ENCODE data around the gene CYP2C19.
"Not testable (repeated sequence)": the region's sequence is repeated elsewhere in the genome, so short reads cannot be mapped to it uniquely, and the experiment has no call there.

CYP2C19 gene

GRCh38 chr10:94762393-94762792, at the start of gene CYP2C19:
CYP2C19 (plus strand) TSS chr10:94762681; CDS start chr10:94762706, 25 bp downstream.
- DNase-seq: no peak

GRCh38 chr10:94725871-94726270, 36.6 kb upstream of the CYP2C19 start:
- no peak for DNase-seq

GRCh38 chr10:94735197-94735596, 27.3 kb upstream of the CYP2C19 start:
- no peak for DNase-seq

- no peak for DNase-seq
Measured at GRCh38 chr10:94738588-94738987, 23.9 kb upstream of the CYP2C19 start.

GRCh38 chr10:94747137-94747536, 15.3 kb upstream of the CYP2C19 start:
- no peak for DNase-seq

GRCh38 chr10:94747838-94748237, 14.6 kb upstream of the CYP2C19 start:
- no peak for DNase-seq

GRCh38 chr10:94757916-94758315, 4.6 kb upstream of the CYP2C19 start:
- DNase-seq: no peak

GRCh38 chr10:94760586-94761178, 1.8 kb upstream of the CYP2C19 start:
- no peak for DNase-seq

- DNase-seq: not testable (repeated sequence)
Measured at GRCh38 chr10:94775425-94775824, 12.9 kb downstream of the CYP2C19 start.

- DNase-seq: no peak
Measured at GRCh38 chr10:94777886-94778458, 15.5 kb downstream of the CYP2C19 start.

GRCh38 chr10:94780844-94781243, 18.4 kb downstream of the CYP2C19 start:
- no peak for DNase-seq

- DNase-seq: no peak
Measured at GRCh38 chr10:94784256-94784655, 21.8 kb downstream of the CYP2C19 start.

GRCh38 chr10:94785211-94785610, 22.7 kb downstream of the CYP2C19 start:
- DNase-seq: no peak

- not testable (repeated sequence) for DNase-seq
Measured at GRCh38 chr10:94800551-94800950, 38.1 kb downstream of the CYP2C19 start.

GRCh38 chr10:94803307-94803706, 40.8 kb downstream of the CYP2C19 start:
- DNase-seq: no peak

- DNase-seq: not testable (repeated sequence)
Measured at GRCh38 chr10:94830025-94830424, 67.5 kb downstream of the CYP2C19 start.

GRCh38 chr10:94846204-94846603, 83.7 kb downstream of the CYP2C19 start:
- no peak for DNase-seq

- no peak for DNase-seq
Measured at GRCh38 chr10:94850766-94851165, 88.3 kb downstream of the CYP2C19 start.

- DNase-seq: no peak
Measured at GRCh38 chr10:94851263-94851662, 88.8 kb downstream of the CYP2C19 start.

- no peak for DNase-seq
Measured at GRCh38 chr10:94852438-94852837, 90.0 kb downstream of the CYP2C19 start.

GRCh38 chr10:94853065-94853464, 90.6 kb downstream of the CYP2C19 start:
- DNase-seq: no peak

GRCh38 chr10:94858005-94858404, 95.5 kb downstream of the CYP2C19 start:
- DNase-seq: no peak

- no peak for DNase-seq
Measured at GRCh38 chr10:94859086-94859485, 96.6 kb downstream of the CYP2C19 start.

- no peak for DNase-seq
Measured at GRCh38 chr10:94878649-94879048, 116.2 kb downstream of the CYP2C19 start.

- DNase-seq: no peak
Measured at GRCh38 chr10:94879214-94879613, 116.7 kb downstream of the CYP2C19 start.
